WERI-Rb-1 (cell line): ENCODE data around the gene INF2.

ENCODE experiments used
- DNase-seq: peaks from one replicate; pipeline ENCODE4 v3.0.0-alpha.2; 2020
- H3K27ac ChIP-seq: fragments of 250-450 bp; sonication (Bioruptor Pico); 2 replicates; pipeline ENCODE4 v1.5.1; 2020; ENCODE audit warnings: mild to moderate bottlenecking, moderate library complexity
- H3K27me3 ChIP-seq: fragments of 250-450 bp; sonication (Bioruptor Pico); 2 replicates; pipeline ENCODE4 v1.5.1; 2021; ENCODE audit warnings: mild to moderate bottlenecking, low read depth, moderate library complexity; ENCODE audit not compliant: insufficient read depth, severe bottlenecking
- H3K36me3 ChIP-seq: fragments of 250-450 bp; sonication (Bioruptor Pico); 2 replicates; pipeline ENCODE4 v1.5.1; 2020; ENCODE audit warnings: mild to moderate bottlenecking, moderate library complexity
- H3K4me3 ChIP-seq: 2 replicates; pipeline ENCODE4 v1.5.1; 2011; ENCODE audit warnings: low read depth, mild to moderate bottlenecking, control low read depth, low read length
- H3K9me3 ChIP-seq: fragments of 250-450 bp; sonication (Bioruptor Pico); 2 replicates; pipeline ENCODE4 v1.5.1; 2021; ENCODE audit warnings: mild to moderate bottlenecking, moderate library complexity; ENCODE audit not compliant: severe bottlenecking
- TF ChIP-seq, protein P1 (sequence below): IDR thresholded peaks from 2 replicates; pipeline ENCODE4 v1.5.1; 2011; ENCODE audit warnings: low read depth, mild to moderate bottlenecking, control low read depth, inconsistent platforms, low read length

INF2 gene

GRCh38 chr14:104717646-104718045 lies 28.2 kb downstream of the INF2 start:
- Histone ChIP-seq H3K4me3 (no peak overlapping the region), H3K27me3 (no peaks in the 10 kb centered on the region), H3K27ac (no peak overlapping the region), H3K9me3 (no peaks in the 10 kb centered on the region), H3K36me3 (peaks cover 5% of the 10 kb centered on the region)
- TF ChIP-seq, protein P1, sequence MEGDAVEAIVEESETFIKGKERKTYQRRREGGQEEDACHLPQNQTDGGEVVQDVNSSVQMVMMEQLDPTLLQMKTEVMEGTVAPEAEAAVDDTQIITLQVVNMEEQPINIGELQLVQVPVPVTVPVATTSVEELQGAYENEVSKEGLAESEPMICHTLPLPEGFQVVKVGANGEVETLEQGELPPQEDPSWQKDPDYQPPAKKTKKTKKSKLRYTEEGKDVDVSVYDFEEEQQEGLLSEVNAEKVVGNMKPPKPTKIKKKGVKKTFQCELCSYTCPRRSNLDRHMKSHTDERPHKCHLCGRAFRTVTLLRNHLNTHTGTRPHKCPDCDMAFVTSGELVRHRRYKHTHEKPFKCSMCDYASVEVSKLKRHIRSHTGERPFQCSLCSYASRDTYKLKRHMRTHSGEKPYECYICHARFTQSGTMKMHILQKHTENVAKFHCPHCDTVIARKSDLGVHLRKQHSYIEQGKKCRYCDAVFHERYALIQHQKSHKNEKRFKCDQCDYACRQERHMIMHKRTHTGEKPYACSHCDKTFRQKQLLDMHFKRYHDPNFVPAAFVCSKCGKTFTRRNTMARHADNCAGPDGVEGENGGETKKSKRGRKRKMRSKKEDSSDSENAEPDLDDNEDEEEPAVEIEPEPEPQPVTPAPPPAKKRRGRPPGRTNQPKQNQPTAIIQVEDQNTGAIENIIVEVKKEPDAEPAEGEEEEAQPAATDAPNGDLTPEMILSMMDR = no peak
- DNase-seq = no peak

- Histone ChIP-seq H3K27me3 (no peaks in the 10 kb centered on the region), H3K36me3 (peaks cover 5% of the 10 kb centered on the region), H3K4me3 (no peak overlapping the region), H3K9me3 (no peaks in the 10 kb centered on the region), H3K27ac (no peak overlapping the region)
- no peak for DNase-seq
- TF ChIP-seq, protein P1 = no peak
Observed at GRCh38 chr14:104718147-104718546, 28.7 kb downstream of the INF2 start.

GRCh38 chr14:104718871-104719270 lies 29.5 kb downstream of the INF2 start:
- Histone ChIP-seq H3K27me3 (no peaks in the 10 kb centered on the region), H3K9me3 (no peaks in the 10 kb centered on the region), H3K4me3 (no peak overlapping the region), H3K36me3 (peaks cover 5% of the 10 kb centered on the region), H3K27ac (no peak overlapping the region)
- DNase-seq = no peak
- TF ChIP-seq, protein P1 = no peak

GRCh38 chr14:104719343-104719742 lies 29.9 kb downstream of the INF2 start:
- Histone ChIP-seq H3K9me3 (no peaks in the 10 kb centered on the region), H3K27me3 (no peaks in the 10 kb centered on the region), H3K27ac (no peak overlapping the region), H3K36me3 (peaks cover 5% of the 10 kb centered on the region), H3K4me3 (no peak overlapping the region)
- TF ChIP-seq, protein P1 = no peak
- no peak for DNase-seq

- no peak for DNase-seq
- Histone ChIP-seq H3K9me3 (no peaks in the 10 kb centered on the region), H3K27me3 (no peaks in the 10 kb centered on the region), H3K4me3 (no peak overlapping the region), H3K27ac (no peak overlapping the region), H3K36me3 (no peaks in the 10 kb centered on the region; the same call in 1 of the 2 replicates)
- TF ChIP-seq, protein P1 = no peak
Observed at GRCh38 chr14:104721505-104722431, 32.4 kb downstream of the INF2 start.
